ENCODE data around the gene UROC1.

Gene UROC1

GRCh38 chr3:126488185-126488584, 29.4 kb downstream of the UROC1 start:
- no peak overlapping the region for H3K4me3 ChIP-seq (ENCODE audit: low read depth, low read length)
- no CpG with 5 or more reads among the region's 14 CpGs for WGBS (ENCODE audit: extremely low coverage, insufficient coverage, insufficient read length)
- no peak overlapping the region for H2AFZ ChIP-seq (ENCODE audit: insufficient read depth, low read length, poor library complexity)
- no peak overlapping the region for H2BK120ac ChIP-seq (ENCODE audit: insufficient read depth, low read length, poor library complexity)
- no peak overlapping the region for H3K14ac ChIP-seq (ENCODE audit: low read length)
- H3K18ac ChIP-seq (ENCODE audit: low read length) = no peak overlapping the region
- H4K91ac ChIP-seq (ENCODE audit: low read depth, low read length) = no peak overlapping the region
- H4K8ac ChIP-seq (ENCODE audit: low read depth, low read length) = no peak overlapping the region
- no peaks in the 10 kb centered on the region for H3K27me3 ChIP-seq (ENCODE audit: insufficient read depth, low read length)
- H4K12ac ChIP-seq (ENCODE audit: low read depth, low read length) = no peak overlapping the region
- no peak overlapping the region for H3K4me2 ChIP-seq (ENCODE audit: low read length)
- DNase-seq = no peak
- H2BK12ac ChIP-seq (ENCODE audit: low read length) = no peak overlapping the region
- no peak overlapping the region for H3K23ac ChIP-seq (ENCODE audit: low read length)
- no peak overlapping the region for H2BK5ac ChIP-seq (ENCODE audit: low read depth, low read length, poor library complexity)
- H3K79me1 ChIP-seq (ENCODE audit: low read length) = no peaks in the 10 kb centered on the region
- no peak overlapping the region for H2AK5ac ChIP-seq (ENCODE audit: low read length)
- H3K9me3 ChIP-seq (ENCODE audit: insufficient read depth, low read depth, low read length) = no peaks in the 10 kb centered on the region
- H3K4ac ChIP-seq (ENCODE audit: low read depth, low read length) = no peak overlapping the region
- H3K9ac ChIP-seq (ENCODE audit: low read length) = no peak overlapping the region
- H3K27ac ChIP-seq (ENCODE audit: low read depth, low read length) = no peak overlapping the region
- H3K79me2 ChIP-seq (ENCODE audit: control insufficient read depth, insufficient read depth, low read length, poor library complexity) = no peaks in the 10 kb centered on the region
- peaks cover 0 to 9% of the 10 kb centered on the region in 2 experiments for H3K4me1 ChIP-seq (ENCODE audit: control insufficient read depth in 1 of 2, insufficient read depth in 2 of 2, low read length in 2 of 2)
- no peaks in the 10 kb centered on the region for H3K36me3 ChIP-seq (ENCODE audit: control insufficient read depth in 1 of 2, insufficient read depth in 2 of 2, low read length in 2 of 2)

- H2BK5ac ChIP-seq (ENCODE audit: low read depth, low read length, poor library complexity) = no peak overlapping the region
- H3K27ac ChIP-seq (ENCODE audit: low read depth, low read length) = no peak overlapping the region
- no peaks in the 10 kb centered on the region for H3K9me3 ChIP-seq (ENCODE audit: insufficient read depth, low read depth, low read length)
- peak in 1 of 2 donors; percentile 3 for DNase-seq
- H4K91ac ChIP-seq (ENCODE audit: low read depth, low read length) = no peak overlapping the region
- no peak overlapping the region for H3K4ac ChIP-seq (ENCODE audit: low read depth, low read length)
- H3K9ac ChIP-seq (ENCODE audit: low read length) = no peak overlapping the region
- no peak overlapping the region for H3K4me3 ChIP-seq (ENCODE audit: low read depth, low read length)
- no peaks in the 10 kb centered on the region for H3K79me2 ChIP-seq (ENCODE audit: control insufficient read depth, insufficient read depth, low read length, poor library complexity)
- no peak overlapping the region for H2BK12ac ChIP-seq (ENCODE audit: low read length)
- no peak overlapping the region for H3K4me2 ChIP-seq (ENCODE audit: low read length)
- no peak overlapping the region for H3K14ac ChIP-seq (ENCODE audit: low read length)
- no peak overlapping the region for H3K23ac ChIP-seq (ENCODE audit: low read length)
- H3K18ac ChIP-seq (ENCODE audit: low read length) = no peak overlapping the region
- no peak overlapping the region for H4K8ac ChIP-seq (ENCODE audit: low read depth, low read length)
- no peak overlapping the region for H2BK120ac ChIP-seq (ENCODE audit: insufficient read depth, low read length, poor library complexity)
- H3K4me1 ChIP-seq (ENCODE audit: control insufficient read depth in 1 of 2, insufficient read depth in 2 of 2, low read length in 2 of 2) = peaks cover 0 to 9% of the 10 kb centered on the region in 2 experiments
- WGBS (ENCODE audit: extremely low coverage, insufficient coverage, insufficient read length) = no CpG with 5 or more reads among the region's 17 CpGs
- no peaks in the 10 kb centered on the region for H3K79me1 ChIP-seq (ENCODE audit: low read length)
- H4K12ac ChIP-seq (ENCODE audit: low read depth, low read length) = no peak overlapping the region
- no peaks in the 10 kb centered on the region for H3K36me3 ChIP-seq (ENCODE audit: control insufficient read depth in 1 of 2, insufficient read depth in 2 of 2, low read length in 2 of 2)
- no peak overlapping the region for H2AFZ ChIP-seq (ENCODE audit: insufficient read depth, low read length, poor library complexity)
- no peaks in the 10 kb centered on the region for H3K27me3 ChIP-seq (ENCODE audit: insufficient read depth, low read length)
- H2AK5ac ChIP-seq (ENCODE audit: low read length) = no peak overlapping the region
These were observed 30.3 kb downstream of the UROC1 start for GRCh38 chr3:126487151-126487771.

GRCh38 chr3:126486360-126486847, 31.2 kb downstream of the UROC1 start:
- H3K14ac ChIP-seq (ENCODE audit: low read length) = no peak overlapping the region
- no peak overlapping the region for H3K4ac ChIP-seq (ENCODE audit: low read depth, low read length)
- no peak overlapping the region for H2BK120ac ChIP-seq (ENCODE audit: insufficient read depth, low read length, poor library complexity)
- H2BK12ac ChIP-seq (ENCODE audit: low read length) = no peak overlapping the region
- no peak overlapping the region for H3K23ac ChIP-seq (ENCODE audit: low read length)
- no peaks in the 10 kb centered on the region for H3K27me3 ChIP-seq (ENCODE audit: insufficient read depth, low read length)
- H3K79me1 ChIP-seq (ENCODE audit: low read length) = no peaks in the 10 kb centered on the region
- WGBS (ENCODE audit: extremely low coverage, insufficient coverage, insufficient read length) = no CpG with 5 or more reads among the region's 14 CpGs
- no peak overlapping the region for H2BK5ac ChIP-seq (ENCODE audit: low read depth, low read length, poor library complexity)
- no peak overlapping the region for H3K9ac ChIP-seq (ENCODE audit: low read length)
- no peak overlapping the region for H2AFZ ChIP-seq (ENCODE audit: insufficient read depth, low read length, poor library complexity)
- H3K4me2 ChIP-seq (ENCODE audit: low read length) = no peak overlapping the region
- H3K9me3 ChIP-seq (ENCODE audit: insufficient read depth, low read depth, low read length) = no peaks in the 10 kb centered on the region
- no peaks in the 10 kb centered on the region for H3K36me3 ChIP-seq (ENCODE audit: control insufficient read depth in 1 of 2, insufficient read depth in 2 of 2, low read length in 2 of 2)
- H2AK5ac ChIP-seq (ENCODE audit: low read length) = no peak overlapping the region
- H3K4me3 ChIP-seq (ENCODE audit: low read depth, low read length) = no peak overlapping the region
- H4K91ac ChIP-seq (ENCODE audit: low read depth, low read length) = no peak overlapping the region
- DNase-seq = no peak
- no peak overlapping the region for H3K18ac ChIP-seq (ENCODE audit: low read length)
- H4K8ac ChIP-seq (ENCODE audit: low read depth, low read length) = no peak overlapping the region
- no peaks in the 10 kb centered on the region for H3K79me2 ChIP-seq (ENCODE audit: control insufficient read depth, insufficient read depth, low read length, poor library complexity)
- H3K27ac ChIP-seq (ENCODE audit: low read depth, low read length) = no peak overlapping the region
- peaks cover 0 to 9% of the 10 kb centered on the region in 2 experiments for H3K4me1 ChIP-seq (ENCODE audit: control insufficient read depth in 1 of 2, insufficient read depth in 2 of 2, low read length in 2 of 2)
- H4K12ac ChIP-seq (ENCODE audit: low read depth, low read length) = no peak overlapping the region

- no peaks in the 10 kb centered on the region for H3K27me3 ChIP-seq (ENCODE audit: insufficient read depth, low read length)
- no peak overlapping the region for H2BK5ac ChIP-seq (ENCODE audit: low read depth, low read length, poor library complexity)
- no peak overlapping the region for H4K91ac ChIP-seq (ENCODE audit: low read depth, low read length)
- no peak overlapping the region for H3K27ac ChIP-seq (ENCODE audit: low read depth, low read length)
- no peak overlapping the region for H3K4me2 ChIP-seq (ENCODE audit: low read length)
- H2AFZ ChIP-seq (ENCODE audit: insufficient read depth, low read length, poor library complexity) = no peak overlapping the region
- H3K4me1 ChIP-seq (ENCODE audit: control insufficient read depth in 1 of 2, insufficient read depth in 2 of 2, low read length in 2 of 2) = peaks cover 0 to 9% of the 10 kb centered on the region in 2 experiments
- no peak overlapping the region for H4K8ac ChIP-seq (ENCODE audit: low read depth, low read length)
- no peaks in the 10 kb centered on the region for H3K9me3 ChIP-seq (ENCODE audit: insufficient read depth, low read depth, low read length)
- no peak overlapping the region for H2AK5ac ChIP-seq (ENCODE audit: low read length)
- no peak overlapping the region for H2BK12ac ChIP-seq (ENCODE audit: low read length)
- DNase-seq = no peak
- no peak overlapping the region for H2BK120ac ChIP-seq (ENCODE audit: insufficient read depth, low read length, poor library complexity)
- H3K79me2 ChIP-seq (ENCODE audit: control insufficient read depth, insufficient read depth, low read length, poor library complexity) = no peaks in the 10 kb centered on the region
- H4K12ac ChIP-seq (ENCODE audit: low read depth, low read length) = no peak overlapping the region
- no peak overlapping the region for H3K4me3 ChIP-seq (ENCODE audit: low read depth, low read length)
- H3K23ac ChIP-seq (ENCODE audit: low read length) = no peak overlapping the region
- no peak overlapping the region for H3K9ac ChIP-seq (ENCODE audit: low read length)
- H3K14ac ChIP-seq (ENCODE audit: low read length) = no peak overlapping the region
- whole genome bisulfite sequencing (ENCODE audit: extremely low coverage, insufficient coverage, insufficient read length) = no CpG with 5 or more reads among the region's 9 CpGs
- no peaks in the 10 kb centered on the region for H3K36me3 ChIP-seq (ENCODE audit: control insufficient read depth in 1 of 2, insufficient read depth in 2 of 2, low read length in 2 of 2)
- H3K79me1 ChIP-seq (ENCODE audit: low read length) = no peaks in the 10 kb centered on the region
- H3K4ac ChIP-seq (ENCODE audit: low read depth, low read length) = no peak overlapping the region
- no peak overlapping the region for H3K18ac ChIP-seq (ENCODE audit: low read length)
These were observed 31.6 kb downstream of the UROC1 start for GRCh38 chr3:126485956-126486355.
